Spinal cord (tissue), 10 donors: Measurements from ENCODE around the gene DYNC1I1. TPM values are rescaled to one million over a fixed set of nuclear protein-coding genes. Genes with fewer than 3 reads are reported as not detected.
"Not testable (repeated sequence)": the region's sequence is repeated elsewhere in the genome, so short reads cannot be mapped to it uniquely, and the experiment has no call there.

Source experiments
- DNase-seq, 6 donors: peaks; one replicate each; pipeline versions ENCODE4 v3.0.0 to v3.0.0-alpha.2; 2013 to 2015; ENCODE audit warnings: low spot score in 6 of 6, low read depth in 4 of 6
- H3K27ac ChIP-seq: one replicate; pipeline ENCODE4 v1.5.1; 2013; ENCODE audit warnings: low read depth, low read length, control low read depth
- H3K27me3 ChIP-seq: one replicate; pipeline ENCODE4 v1.6.1; 2013; ENCODE audit warnings: low read length; ENCODE audit not compliant: control insufficient read depth, insufficient read depth
- H3K36me3 ChIP-seq: one replicate; pipeline ENCODE4 v1.6.1; 2013; ENCODE audit warnings: low read length; ENCODE audit not compliant: control insufficient read depth, insufficient read depth
- H3K4me1 ChIP-seq: one replicate; pipeline ENCODE4 v1.6.1; 2013; ENCODE audit warnings: low read length; ENCODE audit not compliant: control insufficient read depth, insufficient read depth
- H3K4me3 ChIP-seq: one replicate; pipeline ENCODE4 v1.5.1; 2013; ENCODE audit warnings: low read depth, low read length, control low read depth
- H3K9me3 ChIP-seq: one replicate; pipeline ENCODE4 v1.6.1; 2013; ENCODE audit warnings: low read length; ENCODE audit not compliant: control insufficient read depth, insufficient read depth
- WGBS: methylation state at CpG from one replicate; pipeline ENCODE4 v1.1.5; 2013; ENCODE audit warnings: missing lambda C conversion rate; ENCODE audit not compliant: insufficient coverage; 5-methylcytosine and 5-hydroxymethylcytosine counted together
- polyA plus RNA-seq, 2 donors: library from polyadenylated mRNA; unstranded; fragments of 120-200 nt; gene quantifications; one replicate each; pipeline ENCODE4 v1.2.1, GENCODE V29; 2013; ENCODE audit not compliant: insufficient read length in 2 of 2
- total RNA-seq, 2 donors: library from RNA; depleted of rRNA in 1 of 2; stranded (reverse); fragments of 120-200 nt in 1 of 2; fragments of >200 nt in 1 of 2; gene quantifications; one replicate each; pipeline versions ENCODE4 v1.2.3 to v1.2.4, GENCODE V29; 2013 to 2014
- donor health status: healthy.

DYNC1I1 gene
- total and polyA plus RNA-seq, 4 donors, result 34.6 to 66.8 (median 44.2) TPM

- Histone ChIP-seq H3K36me3 (no peaks in the 10 kb centered on the region), H3K27ac (no peak overlapping the region), H3K4me3 (no peak overlapping the region), H3K9me3 (no peaks in the 10 kb centered on the region), H3K4me1 (no peaks in the 10 kb centered on the region), H3K27me3 (no peaks in the 10 kb centered on the region)
- 100% methylated on average over 1 of the region's 6 CpGs for WGBS
- no peak for DNase-seq
Observed at GRCh38 chr7:95931460-95932232, 159.3 kb downstream of the DYNC1I1 start.

GRCh38 chr7:95933618-95934017 is 161.3 kb downstream of the DYNC1I1 start:
- Histone ChIP-seq H3K4me1 (no peaks in the 10 kb centered on the region), H3K27me3 (no peaks in the 10 kb centered on the region), H3K4me3 (no peak overlapping the region), H3K27ac (no peak overlapping the region), H3K9me3 (no peaks in the 10 kb centered on the region), H3K36me3 (no peaks in the 10 kb centered on the region)
- DNase-seq, result no peak
- WGBS, result no CpG with 5 or more reads among the region's 4 CpGs

GRCh38 chr7:95944867-95945266 is 172.5 kb downstream of the DYNC1I1 start:
- H3K36me3 ChIP-seq, H3K27ac ChIP-seq, H3K4me3 ChIP-seq, H3K4me1 ChIP-seq, H3K9me3 ChIP-seq, DNase-seq, H3K27me3 ChIP-seq: not testable (repeated sequence)
- no CpG with 5 or more reads among the region's 1 CpG for WGBS

GRCh38 chr7:95950698-95951097 is 178.3 kb downstream of the DYNC1I1 start:
- Histone ChIP-seq H3K9me3 (no peaks in the 10 kb centered on the region), H3K4me1 (no peaks in the 10 kb centered on the region), H3K36me3 (no peaks in the 10 kb centered on the region), H3K27me3 (no peaks in the 10 kb centered on the region), H3K4me3 (no peak overlapping the region), H3K27ac (no peak overlapping the region)
- WGBS, result no CpG with 5 or more reads among the region's 1 CpG
- DNase-seq, result no peak

GRCh38 chr7:95951531-95951930 is 179.2 kb downstream of the DYNC1I1 start:
- whole genome bisulfite sequencing, result 67% methylated on average over 5 of the region's 5 CpGs
- Histone ChIP-seq H3K36me3 (no peaks in the 10 kb centered on the region), H3K27me3 (no peaks in the 10 kb centered on the region), H3K9me3 (no peaks in the 10 kb centered on the region), H3K27ac (no peak overlapping the region), H3K4me3 (no peak overlapping the region), H3K4me1 (no peaks in the 10 kb centered on the region)
- DNase-seq, result peak in 1 of 6 donors; percentile 60

GRCh38 chr7:95951997-95952795 is 179.8 kb downstream of the DYNC1I1 start:
- DNase-seq, result no peak
- no peak overlapping the region for H3K4me3 ChIP-seq
- 85% methylated on average over 3 of the region's 8 CpGs for WGBS
- no peaks in the 10 kb centered on the region for H3K27me3 ChIP-seq
- no peaks in the 10 kb centered on the region for H3K9me3 ChIP-seq
- no peaks in the 10 kb centered on the region for H3K36me3 ChIP-seq
- no peaks in the 10 kb centered on the region for H3K4me1 ChIP-seq
- H3K27ac ChIP-seq, result no peak overlapping the region

GRCh38 chr7:95952851-95953250 is 180.5 kb downstream of the DYNC1I1 start:
- no peak overlapping the region for H3K4me3 ChIP-seq
- DNase-seq, result no peak
- H3K27ac ChIP-seq, result no peak overlapping the region
- H3K27me3 ChIP-seq, result no peaks in the 10 kb centered on the region
- H3K36me3 ChIP-seq, result no peaks in the 10 kb centered on the region
- WGBS, result no CpG with 5 or more reads among the region's 1 CpG
- H3K4me1 ChIP-seq, result no peaks in the 10 kb centered on the region
- no peaks in the 10 kb centered on the region for H3K9me3 ChIP-seq

GRCh38 chr7:95955748-95956147 is 183.4 kb downstream of the DYNC1I1 start:
- Histone ChIP-seq H3K36me3 (no peaks in the 10 kb centered on the region), H3K27ac (no peak overlapping the region), H3K27me3 (no peaks in the 10 kb centered on the region), H3K4me1 (no peaks in the 10 kb centered on the region), H3K9me3 (no peaks in the 10 kb centered on the region), H3K4me3 (no peak overlapping the region)
- DNase-seq, result no peak

- Histone ChIP-seq H3K36me3 (no peaks in the 10 kb centered on the region), H3K27ac (no peak overlapping the region), H3K27me3 (no peaks in the 10 kb centered on the region), H3K4me1 (no peaks in the 10 kb centered on the region), H3K4me3 (no peak overlapping the region), H3K9me3 (no peaks in the 10 kb centered on the region)
- no CpG with 5 or more reads among the region's 3 CpGs for WGBS
- no peak for DNase-seq
Observed at GRCh38 chr7:95957510-95957909, 185.2 kb downstream of the DYNC1I1 start.
